Measurements from ENCODE around the gene QSOX1.

QSOX1 gene

DNA sequence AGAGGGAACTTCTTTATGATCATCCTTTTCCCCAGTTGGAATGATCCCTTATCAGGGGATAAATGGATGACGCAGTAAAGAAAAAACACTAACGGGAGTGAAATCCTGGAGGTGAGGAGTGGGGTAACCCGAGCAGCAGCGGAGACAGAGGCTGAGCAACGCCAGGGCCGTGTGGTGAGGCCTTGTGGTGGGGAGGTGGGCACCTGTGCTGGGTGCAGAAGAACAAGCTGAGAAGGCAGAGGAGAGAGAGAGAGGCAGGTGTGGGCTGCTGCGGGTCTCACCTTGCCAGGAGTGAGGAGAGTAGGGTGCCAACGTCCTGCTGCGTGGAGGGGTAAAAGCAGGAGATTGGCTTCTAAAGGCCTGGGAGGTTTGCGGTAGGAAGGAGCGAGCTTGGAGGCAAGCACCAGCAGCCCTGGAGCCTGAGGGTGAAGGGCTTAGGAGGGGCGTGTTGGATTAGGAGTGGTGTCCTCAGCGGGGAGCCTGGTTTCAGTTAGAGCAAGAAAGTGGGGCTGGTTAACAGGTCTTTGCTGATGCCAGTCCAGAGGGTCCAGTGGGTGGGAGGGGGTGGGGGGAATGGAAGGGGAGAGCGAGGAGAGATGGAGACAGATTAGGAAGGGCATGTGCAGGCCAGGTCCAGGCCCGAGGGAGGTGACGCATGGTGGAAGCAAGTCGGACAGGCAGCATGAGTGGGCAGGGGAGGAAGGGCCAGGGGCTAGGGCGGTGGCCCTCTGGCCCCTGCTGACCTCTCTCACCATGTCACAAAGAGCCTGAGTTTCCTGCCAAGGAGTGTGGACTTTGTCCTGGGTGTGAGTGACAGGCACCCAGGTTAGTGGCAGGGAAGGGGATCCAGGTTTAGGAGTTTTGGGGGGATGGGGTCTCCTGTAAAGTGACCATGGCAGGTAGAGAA is 38.7 kb downstream of the QSOX1 start:
- DNase-seq (ENCODE audit: low read depth, low spot score) = no peak
- H3K4me3 ChIP-seq (ENCODE audit: low read depth, low read length) = no peak overlapping the region
- ChIA-PET POLR2A (no interaction called here), CTCF (interaction anchor here (0.7 to 1.3 kb wide), 5 partner anchors 10 to 289 kb away, joined by 3 to 9 read pairs (median 4); no protein-coding TSS in a partner anchor)
- TF ChIP-seq, protein P1, sequence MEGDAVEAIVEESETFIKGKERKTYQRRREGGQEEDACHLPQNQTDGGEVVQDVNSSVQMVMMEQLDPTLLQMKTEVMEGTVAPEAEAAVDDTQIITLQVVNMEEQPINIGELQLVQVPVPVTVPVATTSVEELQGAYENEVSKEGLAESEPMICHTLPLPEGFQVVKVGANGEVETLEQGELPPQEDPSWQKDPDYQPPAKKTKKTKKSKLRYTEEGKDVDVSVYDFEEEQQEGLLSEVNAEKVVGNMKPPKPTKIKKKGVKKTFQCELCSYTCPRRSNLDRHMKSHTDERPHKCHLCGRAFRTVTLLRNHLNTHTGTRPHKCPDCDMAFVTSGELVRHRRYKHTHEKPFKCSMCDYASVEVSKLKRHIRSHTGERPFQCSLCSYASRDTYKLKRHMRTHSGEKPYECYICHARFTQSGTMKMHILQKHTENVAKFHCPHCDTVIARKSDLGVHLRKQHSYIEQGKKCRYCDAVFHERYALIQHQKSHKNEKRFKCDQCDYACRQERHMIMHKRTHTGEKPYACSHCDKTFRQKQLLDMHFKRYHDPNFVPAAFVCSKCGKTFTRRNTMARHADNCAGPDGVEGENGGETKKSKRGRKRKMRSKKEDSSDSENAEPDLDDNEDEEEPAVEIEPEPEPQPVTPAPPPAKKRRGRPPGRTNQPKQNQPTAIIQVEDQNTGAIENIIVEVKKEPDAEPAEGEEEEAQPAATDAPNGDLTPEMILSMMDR (IDR thresholded peaks at IDR 0.05; ENCODE audit: insufficient read depth, low read length, missing control alignments) = no peak

DNA sequence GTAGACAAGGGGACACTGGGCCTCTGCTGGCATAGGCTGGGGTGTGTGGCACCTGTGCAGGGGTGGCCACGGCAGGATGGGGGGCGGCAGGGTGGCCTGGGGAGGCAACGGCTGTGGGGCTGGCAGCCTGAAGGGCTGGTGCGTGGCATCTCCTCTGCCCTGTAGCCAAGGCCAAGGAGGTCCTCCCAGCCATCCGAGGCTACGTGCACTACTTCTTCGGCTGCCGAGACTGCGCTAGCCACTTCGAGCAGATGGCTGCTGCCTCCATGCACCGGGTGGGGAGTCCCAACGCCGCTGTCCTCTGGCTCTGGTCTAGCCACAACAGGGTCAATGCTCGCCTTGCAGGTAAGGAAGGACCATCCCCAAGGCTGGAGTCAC is 39.4 kb downstream of the QSOX1 start:
- H3K4me3 ChIP-seq (ENCODE audit: low read depth, low read length) = no peak overlapping the region
- POLR2A ChIA-PET = interaction anchor here (0.6 kb wide), 1 partner anchor 114 kb away, joined by 4 read pairs; no protein-coding TSS in a partner anchor
- CTCF ChIA-PET = no interaction called here
- DNase-seq (ENCODE audit: low read depth, low spot score) = no peak
- TF ChIP-seq, protein P1 (IDR thresholded peaks at IDR 0.05; ENCODE audit: insufficient read depth, low read length, missing control alignments) = no peak

DNA sequence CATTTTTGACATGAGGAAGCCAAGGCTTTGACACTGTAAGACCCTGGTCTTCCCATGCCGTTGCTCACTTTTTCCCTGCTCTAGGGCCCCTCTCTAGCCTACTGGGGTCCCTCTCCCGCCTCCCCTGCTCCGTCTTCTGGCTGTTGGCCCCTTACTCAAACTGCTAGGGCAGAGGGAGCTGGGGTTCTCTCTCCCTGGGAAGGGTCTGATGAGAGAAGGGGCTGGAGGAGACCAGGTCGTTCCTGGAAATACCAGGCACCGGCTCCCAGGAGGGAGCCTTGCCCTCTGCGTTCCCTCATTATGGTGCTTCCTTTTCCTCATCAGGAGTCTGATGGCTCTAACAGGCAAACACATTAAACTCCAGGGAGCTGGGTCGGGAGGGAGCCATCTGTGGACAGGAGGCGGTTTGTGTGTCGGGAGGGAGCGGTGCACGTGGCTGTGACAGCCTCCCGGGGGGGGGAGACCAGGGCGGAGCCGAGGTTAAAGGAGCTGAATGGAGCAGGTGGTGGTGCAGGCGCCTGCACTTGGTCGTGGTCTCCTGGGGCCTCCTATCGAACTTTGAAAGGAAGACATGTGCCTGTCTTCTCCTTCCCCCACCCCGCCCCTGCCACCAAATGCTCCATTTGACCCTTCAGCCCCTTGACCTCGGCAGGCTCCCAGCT is 40.0 kb downstream of the QSOX1 start:
- CTCF ChIA-PET = interaction anchor here (0.8 kb wide), 1 partner anchor 15 kb away, joined by 3 read pairs; no protein-coding TSS in a partner anchor
- POLR2A ChIA-PET = interaction anchor here (0.6 kb wide), 1 partner anchor 115 kb away, joined by 4 read pairs; no protein-coding TSS in a partner anchor
- TF ChIP-seq, protein P1 (IDR thresholded peaks at IDR 0.05; ENCODE audit: insufficient read depth, low read length, missing control alignments) = no peak
- no peak overlapping the region for H3K4me3 ChIP-seq (ENCODE audit: low read depth, low read length)
- DNase-seq (ENCODE audit: low read depth, low spot score) = no peak

DNA sequence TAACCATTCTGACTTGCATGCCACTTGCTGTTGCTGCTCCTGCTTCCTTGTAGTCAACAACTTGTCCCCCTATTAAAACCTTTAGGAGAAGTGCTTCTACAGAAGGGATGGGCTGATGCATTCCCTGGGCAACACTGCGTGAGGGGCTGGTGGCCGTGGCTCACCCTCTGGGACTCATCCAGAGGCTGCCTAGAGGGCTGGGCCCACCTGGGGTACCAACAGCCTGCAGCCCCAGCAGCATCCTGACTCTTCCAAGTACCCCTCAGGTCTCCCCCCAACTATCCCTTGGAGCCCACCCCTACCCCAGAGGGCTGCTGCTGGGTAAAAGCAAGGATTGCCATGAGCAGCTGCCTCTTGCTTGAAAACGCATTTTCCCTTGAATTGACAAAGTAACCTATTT is 40.7 kb downstream of the QSOX1 start:
- ChIA-PET CTCF (interaction anchor here (0.8 kb wide), 1 partner anchor 16 kb away, joined by 3 read pairs; no protein-coding TSS in a partner anchor), POLR2A (no interaction called here)
- H3K4me3 ChIP-seq (ENCODE audit: low read depth, low read length) = no peak overlapping the region
- TF ChIP-seq, protein P1 (IDR thresholded peaks at IDR 0.05; ENCODE audit: insufficient read depth, low read length, missing control alignments) = no peak
- DNase-seq (ENCODE audit: low read depth, low spot score) = no peak

DNA sequence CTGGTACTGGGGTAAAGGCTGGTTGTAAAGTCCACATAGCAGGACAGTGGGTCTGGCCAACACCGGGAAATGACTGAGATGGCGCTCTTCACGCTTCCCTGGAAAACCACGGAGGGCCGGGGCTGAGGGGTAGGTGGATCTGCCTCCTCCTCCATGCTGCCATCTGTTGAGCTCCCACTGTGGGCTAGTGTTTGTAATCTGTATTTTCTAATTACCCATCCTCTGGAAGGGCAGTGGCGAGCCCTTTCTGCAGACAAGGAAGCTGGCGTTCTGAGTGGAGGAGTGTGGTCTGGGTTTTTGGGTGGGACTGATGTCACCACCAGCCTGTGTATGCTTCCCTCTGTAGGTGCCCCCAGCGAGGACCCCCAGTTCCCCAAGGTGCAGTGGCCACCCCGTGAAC is 41.2 kb downstream of the QSOX1 start:
- ChIA-PET POLR2A (no interaction called here), CTCF (interaction anchor here (1.0 to 4.4 kb wide), 3 partner anchors 8 to 287 kb away, joined by 4 to 26 read pairs (median 25); no protein-coding TSS in a partner anchor)
- TF ChIP-seq, protein P1 (IDR thresholded peaks at IDR 0.05; ENCODE audit: insufficient read depth, low read length, missing control alignments) = no peak
- H3K4me3 ChIP-seq (ENCODE audit: low read depth, low read length) = no peak overlapping the region
- no peak for DNase-seq (ENCODE audit: low read depth, low spot score)
